Stimulated activated naive CD8-positive, alpha-beta T cell treated with anti-CD3 and anti-CD28 coated beads, Interleukin-15, Interleukin-2, amounts not matched to agents 100 ng/mL and 50 ng/mL, for 24 hours (primary cell): Measurements from ENCODE around the gene OXER1.

Experiments used
- H3K27ac Mint-ChIP-seq: one replicate; pipeline ENCODE4 v1.8.0; 2021; ENCODE audit warnings: mild to moderate bottlenecking, mixed read lengths
- H3K27me3 Mint-ChIP-seq: one replicate; pipeline ENCODE4 v1.8.0; 2021; ENCODE audit warnings: mixed read lengths
- H3K36me3 Mint-ChIP-seq: one replicate; pipeline ENCODE4 v1.8.0; 2021; ENCODE audit warnings: low read depth, mixed read lengths
- H3K4me1 Mint-ChIP-seq: one replicate; pipeline ENCODE4 v1.8.0; 2021; ENCODE audit warnings: low read depth, mixed read lengths
- H3K4me3 Mint-ChIP-seq: one replicate; pipeline ENCODE4 v1.8.0; 2021; ENCODE audit warnings: mild to moderate bottlenecking, mixed read lengths
- H3K9me3 Mint-ChIP-seq: one replicate; pipeline ENCODE4 v1.8.0; 2021; ENCODE audit warnings: mixed read lengths

Gene OXER1

GRCh38 chr2:42787788-42788477 lies 24.0 kb upstream of the OXER1 start:
- Mint-ChIP-seq H3K36me3 (no peaks in the 10 kb centered on the region), H3K9me3 (no peaks in the 10 kb centered on the region), H3K4me3 (no peak overlapping the region), H3K27ac (no peak overlapping the region), H3K27me3 (peaks cover 25% of the 10 kb centered on the region), H3K4me1 (peaks cover 27% of the 10 kb centered on the region)

GRCh38 chr2:42787424-42787787 lies 23.5 kb upstream of the OXER1 start:
- no peak overlapping the region for H3K4me3 Mint-ChIP-seq

GRCh38 chr2:42786561-42787345 lies 22.8 kb upstream of the OXER1 start:
- Mint-ChIP-seq H3K4me1 (peaks cover 20% of the 10 kb centered on the region), H3K4me3 (no peak overlapping the region), H3K27me3 (peaks cover 20% of the 10 kb centered on the region), H3K27ac (no peak overlapping the region), H3K9me3 (no peaks in the 10 kb centered on the region), H3K36me3 (no peaks in the 10 kb centered on the region)

More at GRCh38 chr2:42787424-42787787, 23.5 kb upstream of the OXER1 start:
- H3K9me3 Mint-ChIP-seq: no peaks in the 10 kb centered on the region
- H3K4me1 Mint-ChIP-seq: peaks cover 25% of the 10 kb centered on the region
- H3K27me3 Mint-ChIP-seq: peaks cover 25% of the 10 kb centered on the region
- H3K27ac Mint-ChIP-seq: no peak overlapping the region
- no peaks in the 10 kb centered on the region for H3K36me3 Mint-ChIP-seq

- Mint-ChIP-seq H3K27ac (no peak overlapping the region), H3K9me3 (no peaks in the 10 kb centered on the region), H3K36me3 (no peaks in the 10 kb centered on the region), H3K27me3 (peaks cover 5% of the 10 kb centered on the region), H3K4me1 (peaks cover 12% of the 10 kb centered on the region), H3K4me3 (no peak overlapping the region)
These were observed 20.4 kb upstream of the OXER1 start for GRCh38 chr2:42784204-42784880.

- Mint-ChIP-seq H3K27me3 (peaks cover 2% of the 10 kb centered on the region), H3K9me3 (no peaks in the 10 kb centered on the region), H3K4me3 (no peak overlapping the region), H3K36me3 (no peaks in the 10 kb centered on the region), H3K27ac (no peak overlapping the region), H3K4me1 (peaks cover 9% of the 10 kb centered on the region)
These were observed 19.6 kb upstream of the OXER1 start for GRCh38 chr2:42783511-42783910.

GRCh38 chr2:42781181-42781580 lies 17.2 kb upstream of the OXER1 start:
- no peak overlapping the region for H3K4me3 Mint-ChIP-seq
- H3K36me3 Mint-ChIP-seq: peaks cover 8% of the 10 kb centered on the region
- no peaks in the 10 kb centered on the region for H3K9me3 Mint-ChIP-seq
- H3K4me1 Mint-ChIP-seq: peaks cover 8% of the 10 kb centered on the region
- H3K27me3 Mint-ChIP-seq: no peaks in the 10 kb centered on the region
- no peak overlapping the region for H3K27ac Mint-ChIP-seq

- Mint-ChIP-seq H3K9me3 (no peaks in the 10 kb centered on the region), H3K27ac (no peak overlapping the region), H3K36me3 (peaks cover 8% of the 10 kb centered on the region), H3K4me1 (peaks cover 21% of the 10 kb centered on the region), H3K4me3 (no peak overlapping the region), H3K27me3 (no peaks in the 10 kb centered on the region)
These were observed 14.2 kb upstream of the OXER1 start for GRCh38 chr2:42777883-42778805.

- H3K9me3 Mint-ChIP-seq: no peaks in the 10 kb centered on the region
- H3K27ac Mint-ChIP-seq: peak overlapping the region; percentile 36
- peaks cover 8% of the 10 kb centered on the region for H3K36me3 Mint-ChIP-seq
- H3K4me3 Mint-ChIP-seq: no peak overlapping the region
- H3K4me1 Mint-ChIP-seq: peaks cover 21% of the 10 kb centered on the region
- no peaks in the 10 kb centered on the region for H3K27me3 Mint-ChIP-seq
These were observed 11.9 kb upstream of the OXER1 start for GRCh38 chr2:42775810-42776209.

GRCh38 chr2:42775186-42775585 lies 11.3 kb upstream of the OXER1 start:
- no peaks in the 10 kb centered on the region for H3K27me3 Mint-ChIP-seq
- no peak overlapping the region for H3K4me3 Mint-ChIP-seq
- peak overlapping the region; percentile 22 for H3K27ac Mint-ChIP-seq

GRCh38 chr2:42771546-42772153 lies 7.7 kb upstream of the OXER1 start:
- no peaks in the 10 kb centered on the region for H3K9me3 Mint-ChIP-seq
- H3K36me3 Mint-ChIP-seq: no peaks in the 10 kb centered on the region
- H3K27me3 Mint-ChIP-seq: no peaks in the 10 kb centered on the region
- peaks cover 18% of the 10 kb centered on the region for H3K4me1 Mint-ChIP-seq
- no peak overlapping the region for H3K27ac Mint-ChIP-seq
- no peak overlapping the region for H3K4me3 Mint-ChIP-seq

More at GRCh38 chr2:42775186-42775585, 11.3 kb upstream of the OXER1 start:
- peaks cover 21% of the 10 kb centered on the region for H3K4me1 Mint-ChIP-seq
- H3K9me3 Mint-ChIP-seq: no peaks in the 10 kb centered on the region
- H3K36me3 Mint-ChIP-seq: peaks cover 8% of the 10 kb centered on the region

GRCh38 chr2:42770288-42771131 lies 6.6 kb upstream of the OXER1 start:
- H3K9me3 Mint-ChIP-seq: no peaks in the 10 kb centered on the region
- no peaks in the 10 kb centered on the region for H3K27me3 Mint-ChIP-seq
- no peak overlapping the region for H3K4me3 Mint-ChIP-seq
- no peaks in the 10 kb centered on the region for H3K36me3 Mint-ChIP-seq
- peaks cover 7% of the 10 kb centered on the region for H3K4me1 Mint-ChIP-seq
- H3K27ac Mint-ChIP-seq: no peak overlapping the region

GRCh38 chr2:42769583-42770287 lies 5.8 kb upstream of the OXER1 start:
- no peak overlapping the region for H3K27ac Mint-ChIP-seq

GRCh38 chr2:42768706-42769256 lies 4.8 kb upstream of the OXER1 start:
- no peaks in the 10 kb centered on the region for H3K4me1 Mint-ChIP-seq
- H3K4me3 Mint-ChIP-seq: no peak overlapping the region
- no peaks in the 10 kb centered on the region for H3K27me3 Mint-ChIP-seq
- H3K36me3 Mint-ChIP-seq: no peaks in the 10 kb centered on the region
- H3K9me3 Mint-ChIP-seq: no peaks in the 10 kb centered on the region
- no peak overlapping the region for H3K27ac Mint-ChIP-seq

More at GRCh38 chr2:42769583-42770287, 5.8 kb upstream of the OXER1 start:
- Mint-ChIP-seq H3K27me3 (no peaks in the 10 kb centered on the region), H3K4me1 (no peaks in the 10 kb centered on the region), H3K4me3 (no peak overlapping the region), H3K36me3 (no peaks in the 10 kb centered on the region), H3K9me3 (no peaks in the 10 kb centered on the region)
